ENCODE results near the gene ATP10B. TPM values are rescaled to one million over a fixed set of nuclear protein-coding genes. Genes with fewer than 3 reads are reported as not detected.

Gene ATP10B
- total RNA-seq, 3 donors from 2014 or later (not counting 1 experiment from before 2014, with no cell fraction given) = not detected

DNA sequence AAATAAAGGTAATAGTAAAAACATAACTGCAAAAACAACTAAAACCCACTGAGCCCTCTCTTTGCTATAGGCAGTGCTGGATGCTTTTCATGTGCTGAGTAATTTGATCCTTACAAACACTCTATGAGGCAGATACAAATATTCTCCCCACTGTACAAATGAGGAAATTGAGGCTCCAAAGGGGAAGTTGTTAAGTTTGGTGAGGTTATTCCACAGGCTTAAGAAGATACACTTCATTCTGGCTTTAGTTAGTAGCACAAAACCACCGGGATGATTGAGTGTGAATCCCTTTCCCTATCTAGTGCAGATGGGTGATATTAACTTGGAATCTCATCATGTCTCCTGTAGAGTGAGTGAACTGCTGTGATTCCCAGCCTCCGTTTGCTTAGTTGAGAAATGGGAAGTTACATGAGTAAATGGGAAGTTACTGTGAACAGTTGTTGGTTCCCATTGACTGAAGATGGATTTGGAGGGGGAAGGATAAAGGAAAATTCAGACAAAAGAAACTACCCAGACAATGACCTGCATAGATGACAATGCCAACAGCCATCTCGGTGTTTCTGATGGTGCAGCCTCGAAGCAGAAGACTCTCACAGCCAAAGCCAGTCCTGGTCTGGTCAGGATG, 208.3 kb downstream of the ATP10B start:
- Mint-ChIP-seq H3K36me3 (no peaks in the 10 kb centered on the region), H3K9me3 (no peaks in the 10 kb centered on the region), H3K27me3 (ENCODE audit: low read depth in 2 of 2) (peaks cover 0 to 4% of the 10 kb centered on the region in 2 donors), H3K4me1 (no peaks in the 10 kb centered on the region), H3K27ac (no peak overlapping the region), H3K4me3 (no peak overlapping the region)
- Histone ChIP-seq H3K27me3 (ENCODE audit: control insufficient read depth, insufficient read depth, low read length) (no peaks in the 10 kb centered on the region), H3K9me3 (ENCODE audit: control insufficient read depth, insufficient read depth, low read length) (no peaks in the 10 kb centered on the region), H3K4me1 (ENCODE audit: control insufficient read depth, insufficient read depth, low read length) (no peaks in the 10 kb centered on the region), H3K4me3 (ENCODE audit: low read length) (no peak overlapping the region), H3K36me3 (ENCODE audit: control insufficient read depth, insufficient read depth, low read length) (no peaks in the 10 kb centered on the region), H3K27ac (ENCODE audit: low read length) (no peak overlapping the region)
- intact Hi-C loops (cut with micrococcal nuclease) = no loop called here
- DNase-seq = no peak
- TF ChIP-seq CTCF (IDR thresholded peaks at IDR 0.05) = no peak
- no peak for ATAC-seq
- WGBS (ENCODE audit: insufficient coverage) = 59% methylated on average over 4 of the region's 4 CpGs

DNA sequence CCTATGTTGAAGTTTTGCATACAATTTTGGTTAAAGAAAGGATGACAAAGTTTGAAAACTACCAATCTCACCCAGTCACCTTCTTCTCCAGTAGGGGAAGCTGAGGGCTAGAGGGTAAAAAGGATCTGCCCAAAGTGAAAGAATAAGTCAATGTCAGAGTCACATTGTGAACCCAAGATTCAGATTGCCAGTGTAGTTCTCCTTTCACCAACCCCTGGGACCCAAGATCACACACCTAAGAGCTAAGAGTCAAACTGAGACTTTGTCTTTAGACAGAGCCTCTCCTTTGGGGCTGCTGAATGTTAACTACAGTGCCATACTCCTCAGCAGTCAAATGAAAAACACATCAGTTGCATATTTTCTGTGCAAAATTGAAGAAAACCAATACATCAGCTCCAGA, 210.6 kb downstream of the ATP10B start:
- Histone ChIP-seq H3K4me1 (ENCODE audit: control insufficient read depth, insufficient read depth, low read length) (no peaks in the 10 kb centered on the region), H3K36me3 (ENCODE audit: control insufficient read depth, insufficient read depth, low read length) (no peaks in the 10 kb centered on the region), H3K27ac (ENCODE audit: low read length) (no peak overlapping the region), H3K4me3 (ENCODE audit: low read length) (no peak overlapping the region), H3K27me3 (ENCODE audit: control insufficient read depth, insufficient read depth, low read length) (no peaks in the 10 kb centered on the region), H3K9me3 (ENCODE audit: control insufficient read depth, insufficient read depth, low read length) (no peaks in the 10 kb centered on the region)
- Mint-ChIP-seq H3K9me3 (peaks cover 0 to 7% of the 10 kb centered on the region in 2 donors), H3K27me3 (ENCODE audit: low read depth in 2 of 2) (peaks cover 0 to 9% of the 10 kb centered on the region in 2 donors), H3K27ac (no peak overlapping the region), H3K4me3 (no peak overlapping the region), H3K36me3 (no peaks in the 10 kb centered on the region), H3K4me1 (no peaks in the 10 kb centered on the region)
- no peak for DNase-seq
- ATAC-seq = no peak
- no peak for TF ChIP-seq CTCF (IDR thresholded peaks at IDR 0.05)
- intact Hi-C loops (cut with micrococcal nuclease) = no loop called here

DNA sequence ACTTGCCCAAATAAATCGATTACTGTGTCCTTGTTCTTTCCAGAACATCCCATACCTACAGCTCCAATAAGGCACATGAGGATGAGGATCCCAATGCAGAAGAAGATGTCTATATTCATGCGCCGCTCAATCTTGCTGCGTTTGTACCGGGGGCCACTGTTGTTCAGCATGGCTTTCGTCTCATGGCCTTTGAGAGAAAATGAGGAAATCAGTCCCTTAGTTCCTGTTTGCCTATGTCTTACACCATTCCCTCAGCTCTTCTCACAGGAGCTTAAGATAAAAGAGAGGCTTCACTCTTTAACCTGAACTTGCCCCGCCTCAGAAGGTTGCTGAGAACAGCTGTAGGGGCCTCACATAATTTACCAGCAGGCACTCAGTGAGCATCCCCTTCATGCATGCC, 211.6 kb downstream of the ATP10B start:
- no peaks in the 10 kb centered on the region for H3K36me3 Mint-ChIP-seq
- peaks cover 0 to 9% of the 10 kb centered on the region in 2 donors for H3K27me3 Mint-ChIP-seq (ENCODE audit: low read depth in 2 of 2)
- H3K4me1 ChIP-seq (ENCODE audit: control insufficient read depth, insufficient read depth, low read length) = no peaks in the 10 kb centered on the region
- no peak overlapping the region for H3K27ac Mint-ChIP-seq
- 84% methylated on average over 7 of the region's 7 CpGs for WGBS (ENCODE audit: insufficient coverage)
- H3K4me1 Mint-ChIP-seq = no peaks in the 10 kb centered on the region
- H3K36me3 ChIP-seq (ENCODE audit: control insufficient read depth, insufficient read depth, low read length) = no peaks in the 10 kb centered on the region
- H3K9me3 Mint-ChIP-seq = peaks cover 0 to 7% of the 10 kb centered on the region in 2 donors
- no peak overlapping the region for H3K27ac ChIP-seq (ENCODE audit: low read length)
- ATAC-seq = no peak
- no peak for TF ChIP-seq CTCF (IDR thresholded peaks at IDR 0.05)
- no peak for DNase-seq
- no peaks in the 10 kb centered on the region for H3K27me3 ChIP-seq (ENCODE audit: control insufficient read depth, insufficient read depth, low read length)
- no peak overlapping the region for H3K4me3 ChIP-seq (ENCODE audit: low read length)
- H3K4me3 Mint-ChIP-seq = no peak overlapping the region
- intact Hi-C loops (cut with micrococcal nuclease) = no loop called here
- no peaks in the 10 kb centered on the region for H3K9me3 ChIP-seq (ENCODE audit: control insufficient read depth, insufficient read depth, low read length)

DNA sequence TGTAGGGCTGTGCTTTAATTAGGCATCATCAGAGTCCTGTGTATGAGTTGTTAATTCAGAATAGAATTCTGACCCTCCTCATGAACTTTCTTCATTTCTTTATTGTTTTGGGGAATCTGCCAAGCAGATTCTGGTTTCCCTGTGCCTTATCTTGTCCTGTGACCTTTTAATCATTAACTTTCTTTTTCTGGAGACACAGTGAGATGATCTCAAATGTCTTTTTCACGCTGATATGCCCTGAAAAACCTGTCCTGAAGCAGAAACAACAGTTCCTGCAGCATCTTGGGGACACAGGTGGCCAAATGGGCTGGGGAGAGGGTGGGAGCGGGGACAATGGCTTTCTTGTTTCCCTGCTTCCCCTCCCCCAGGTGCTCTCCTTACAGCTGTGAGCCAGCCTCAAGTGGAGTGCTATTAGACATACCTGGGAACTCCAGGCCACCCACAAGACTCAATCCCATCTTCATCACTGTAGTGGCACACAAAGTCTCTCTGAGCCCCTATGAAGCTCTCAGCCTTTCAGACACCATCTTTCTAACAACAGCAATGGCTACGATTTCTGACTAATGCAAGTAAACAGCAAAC, 213.8 kb downstream of the ATP10B start:
- no peak overlapping the region for H3K4me3 Mint-ChIP-seq
- Histone ChIP-seq H3K36me3 (ENCODE audit: control insufficient read depth, insufficient read depth, low read length) (no peaks in the 10 kb centered on the region), H3K9me3 (ENCODE audit: control insufficient read depth, insufficient read depth, low read length) (no peaks in the 10 kb centered on the region), H3K27ac (ENCODE audit: low read length) (no peak overlapping the region), H3K4me3 (ENCODE audit: low read length) (no peak overlapping the region), H3K27me3 (ENCODE audit: control insufficient read depth, insufficient read depth, low read length) (no peaks in the 10 kb centered on the region), H3K4me1 (ENCODE audit: control insufficient read depth, insufficient read depth, low read length) (no peaks in the 10 kb centered on the region)
- intact Hi-C loops (cut with micrococcal nuclease) = no loop called here
- TF ChIP-seq CTCF (IDR thresholded peaks at IDR 0.05) = no peak
- H3K36me3 Mint-ChIP-seq = no peaks in the 10 kb centered on the region
- H3K9me3 Mint-ChIP-seq = peaks cover 0 to 7% of the 10 kb centered on the region in 2 donors
- peaks cover 0 to 12% of the 10 kb centered on the region in 2 donors for H3K27me3 Mint-ChIP-seq (ENCODE audit: low read depth in 2 of 2)
- ATAC-seq = no peak
- H3K4me1 Mint-ChIP-seq = no peaks in the 10 kb centered on the region
- 85% methylated on average over 3 of the region's 3 CpGs for WGBS (ENCODE audit: insufficient coverage)
- no peak for DNase-seq
- H3K27ac Mint-ChIP-seq = no peak overlapping the region

Measured in natural killer cell (primary cell).